ENCODE data around the gene GZMM.
A peak's percentile ranks its signal among the peaks of the same experiment; 100 is the strongest.
"Not testable (repeated sequence)": the region's sequence is repeated elsewhere in the genome, so short reads cannot be mapped to it uniquely, and the experiment has no call there.

Gene GZMM

DNA sequence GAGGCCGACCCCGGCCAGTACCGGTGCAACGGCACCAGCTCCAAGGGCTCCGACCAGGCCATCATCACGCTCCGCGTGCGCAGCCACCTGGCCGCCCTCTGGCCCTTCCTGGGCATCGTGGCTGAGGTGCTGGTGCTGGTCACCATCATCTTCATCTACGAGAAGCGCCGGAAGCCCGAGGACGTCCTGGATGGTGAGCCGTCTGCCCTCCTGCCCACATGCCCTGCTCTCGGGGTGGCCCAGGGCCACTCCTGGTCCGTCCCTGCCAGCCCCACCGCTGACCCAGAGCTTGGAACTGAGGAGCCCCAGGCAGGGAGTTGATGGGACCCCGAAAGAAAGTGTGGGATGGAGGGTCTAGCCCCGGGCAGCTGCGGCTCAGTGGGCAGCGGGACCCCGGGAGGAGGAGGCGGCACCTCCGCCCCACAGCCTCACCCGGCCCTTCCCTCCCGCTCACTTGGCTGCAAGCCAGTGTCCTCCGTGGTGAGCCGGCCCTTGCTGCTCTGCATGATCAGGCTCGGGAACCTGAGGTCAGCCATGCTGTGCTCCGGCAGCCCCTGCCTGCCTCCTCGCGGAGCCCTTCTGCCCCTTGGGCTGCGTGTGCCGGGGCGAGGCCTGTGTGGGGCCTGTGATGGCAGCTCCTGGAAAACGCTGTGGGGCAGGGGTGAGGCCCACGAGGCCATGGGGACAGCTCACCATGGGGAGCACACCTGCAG, 37.7 kb downstream of the GZMM start:
- DNase-seq (ENCODE audit: insufficient read length) (no peak), FAIRE-seq (no peak)
- no peak for TF ChIP-seq TAF1 (IDR thresholded peaks at IDR 0.05; ENCODE audit: borderline replicate concordance, low read depth, low read length)
- no peak for TF ChIP-seq POLR2A (IDR thresholded peaks at IDR 0.05; ENCODE audit: low read depth, low read length)
- TF ChIP-seq POLR2AphosphoS5 (IDR thresholded peaks at IDR 0.05; ENCODE audit: low read depth, low read length) = no peak

- DNase-seq (ENCODE audit: insufficient read length) (no peak), FAIRE-seq (no peak)
- TF ChIP-seq POLR2AphosphoS5 (IDR thresholded peaks at IDR 0.05; ENCODE audit: low read depth, low read length) (no peak), POLR2A (IDR thresholded peaks at IDR 0.05; ENCODE audit: low read depth, low read length) (no peak), TAF1 (IDR thresholded peaks at IDR 0.05; ENCODE audit: borderline replicate concordance, low read depth, low read length) (no peak)
These were observed 38.8 kb downstream of the GZMM start for GRCh38 chr19:582497-583197.

- DNase-seq (ENCODE audit: insufficient read length) (no peak), FAIRE-seq (no peak)
- no peak; the same call in 1 of the 2 replicates for TF ChIP-seq POLR2AphosphoS5 (IDR thresholded peaks at IDR 0.05; ENCODE audit: low read depth, low read length)
- no peak for TF ChIP-seq TAF1 (IDR thresholded peaks at IDR 0.05; ENCODE audit: borderline replicate concordance, low read depth, low read length)
- TF ChIP-seq POLR2A (IDR thresholded peaks at IDR 0.05; ENCODE audit: low read depth, low read length) = no peak
These were observed 39.5 kb downstream of the GZMM start for GRCh38 chr19:583198-583967.

DNA sequence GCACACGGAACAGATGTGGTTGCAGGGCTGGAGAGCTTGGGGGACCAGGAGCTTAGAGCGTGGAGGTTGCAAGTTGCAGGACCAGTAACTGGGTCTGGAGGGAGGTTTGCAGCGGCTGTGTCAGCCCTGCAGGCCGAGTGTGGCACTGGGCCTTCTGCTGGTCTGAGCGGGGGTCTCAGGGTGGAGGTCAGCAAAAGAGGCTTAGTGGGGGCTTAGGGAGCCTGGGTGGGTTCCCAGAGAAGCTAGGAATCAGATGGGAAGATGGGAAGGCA, 40.1 kb downstream of the GZMM start:
- TF ChIP-seq POLR2A (IDR thresholded peaks at IDR 0.05; ENCODE audit: low read depth, low read length) = peak; percentile 56; the same call in 1 of the 2 replicates
- peak; percentile 65; the same call in 1 of the 2 replicates for TF ChIP-seq POLR2AphosphoS5 (IDR thresholded peaks at IDR 0.05; ENCODE audit: low read depth, low read length)
- no peak for TF ChIP-seq TAF1 (IDR thresholded peaks at IDR 0.05; ENCODE audit: borderline replicate concordance, low read depth, low read length)
- DNase-seq (ENCODE audit: insufficient read length) (no peak), FAIRE-seq (no peak)

- TF ChIP-seq POLR2AphosphoS5 (IDR thresholded peaks at IDR 0.05; ENCODE audit: low read depth, low read length) (peak; percentile 65; the same call in 1 of the 2 replicates), POLR2A (IDR thresholded peaks at IDR 0.05; ENCODE audit: low read depth, low read length) (no peak; the same call in 1 of the 2 replicates), TAF1 (IDR thresholded peaks at IDR 0.05; ENCODE audit: borderline replicate concordance, low read depth, low read length) (no peak)
- FAIRE-seq = peak; percentile 27
- DNase-seq (ENCODE audit: insufficient read length) = peak; percentile 90
These were observed 40.6 kb downstream of the GZMM start for GRCh38 chr19:584240-585001.

DNA sequence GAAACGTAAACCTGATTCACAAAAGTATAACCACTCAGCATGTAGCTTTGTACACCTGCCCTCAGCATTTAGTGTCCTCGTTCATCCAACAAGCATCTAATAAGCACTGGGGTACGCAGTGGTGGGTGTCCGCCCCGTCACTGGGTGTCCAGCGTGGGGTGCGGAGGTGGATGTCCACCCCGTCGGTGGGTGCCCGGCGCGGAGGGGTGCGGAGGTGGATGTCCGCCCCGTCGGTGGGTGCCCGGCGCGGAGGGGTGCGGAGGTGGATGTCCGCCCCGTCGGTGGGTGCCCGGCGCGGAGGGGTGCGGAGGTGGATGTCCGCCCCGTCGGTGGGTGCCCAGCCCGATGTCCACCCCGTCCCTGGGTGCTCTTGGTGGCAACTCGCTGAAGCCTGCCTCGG, 41.3 kb downstream of the GZMM start:
- DNase-seq (ENCODE audit: insufficient read length); FAIRE-seq: not testable (repeated sequence)

- DNase-seq (ENCODE audit: insufficient read length) (no peak), FAIRE-seq (no peak)
- TF ChIP-seq POLR2A (IDR thresholded peaks at IDR 0.05; ENCODE audit: low read depth, low read length) = no peak
- TF ChIP-seq POLR2AphosphoS5 (IDR thresholded peaks at IDR 0.05; ENCODE audit: low read depth, low read length) = no peak
- TF ChIP-seq TAF1 (IDR thresholded peaks at IDR 0.05; ENCODE audit: borderline replicate concordance, low read depth, low read length) = no peak
These were observed 41.8 kb downstream of the GZMM start for GRCh38 chr19:585551-586110.

- DNase-seq (ENCODE audit: insufficient read length) (peak; percentile 61), FAIRE-seq (peak; percentile 5)
- no peak for TF ChIP-seq POLR2AphosphoS5 (IDR thresholded peaks at IDR 0.05; ENCODE audit: low read depth, low read length)
- no peak for TF ChIP-seq POLR2A (IDR thresholded peaks at IDR 0.05; ENCODE audit: low read depth, low read length)
These were observed 44.4 kb downstream of the GZMM start for GRCh38 chr19:588093-588740.

GRCh38 chr19:588741-589692, 45.2 kb downstream of the GZMM start:
- FAIRE-seq (no peak), DNase-seq (ENCODE audit: insufficient read length) (no peak)
- TF ChIP-seq TAF1 (IDR thresholded peaks at IDR 0.05; ENCODE audit: borderline replicate concordance, low read depth, low read length) (no peak), POLR2A (IDR thresholded peaks at IDR 0.05; ENCODE audit: low read depth, low read length) (no peak), POLR2AphosphoS5 (IDR thresholded peaks at IDR 0.05; ENCODE audit: low read depth, low read length) (no peak)
